ENCODE data around the gene SDCBP2. TPM values are rescaled to one million over a fixed set of nuclear protein-coding genes. Genes with fewer than 3 reads are reported as not detected.

Gene SDCBP2, protein sequence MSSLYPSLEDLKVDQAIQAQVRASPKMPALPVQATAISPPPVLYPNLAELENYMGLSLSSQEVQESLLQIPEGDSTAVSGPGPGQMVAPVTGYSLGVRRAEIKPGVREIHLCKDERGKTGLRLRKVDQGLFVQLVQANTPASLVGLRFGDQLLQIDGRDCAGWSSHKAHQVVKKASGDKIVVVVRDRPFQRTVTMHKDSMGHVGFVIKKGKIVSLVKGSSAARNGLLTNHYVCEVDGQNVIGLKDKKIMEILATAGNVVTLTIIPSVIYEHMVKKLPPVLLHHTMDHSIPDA
- total RNA-seq = 3.0 and 7.0 TPM in 2 replicates

DNA sequence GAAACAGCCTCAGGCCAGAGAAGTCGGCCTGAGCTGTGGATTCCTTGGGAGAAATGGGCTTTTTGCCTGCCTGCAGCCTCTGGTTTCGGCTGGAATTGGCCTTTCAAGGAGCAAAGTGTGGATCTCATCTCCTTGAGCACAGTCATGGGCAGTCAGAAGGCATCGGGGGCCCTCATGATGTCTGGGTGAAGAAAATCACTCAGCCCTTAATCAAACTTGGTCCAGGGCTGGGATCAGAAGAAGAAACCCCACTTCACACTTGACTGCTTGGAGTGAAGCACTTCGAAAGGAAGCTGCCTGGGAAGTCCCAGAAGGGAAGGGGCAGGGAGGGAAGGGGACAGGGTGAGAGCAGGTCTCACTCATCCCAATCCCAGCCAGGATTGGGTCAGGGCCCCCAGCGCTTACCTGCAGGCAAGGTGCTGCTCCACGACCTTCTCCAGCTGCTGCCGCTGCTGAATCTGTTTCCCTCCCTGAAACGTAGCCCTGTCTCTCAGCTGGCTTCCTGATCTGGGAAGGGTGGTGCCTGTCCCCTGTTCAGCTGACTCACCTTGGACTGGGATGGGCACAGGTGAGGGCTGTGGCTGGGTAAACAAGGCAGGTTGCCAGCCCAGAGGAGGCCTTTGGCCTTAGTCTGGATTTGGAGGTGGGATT lies at the start of gene SDCBP2:
Gene SDCBP2 (minus strand): TSS at position 460 of the 651 bp plus-strand sequence. CDS start 8,723 bp downstream, outside the sequence.
- DNase-seq (ENCODE audit: low read depth, low spot score) = no peak

GRCh38 chr20:1378735-1379125 lies 49.8 kb upstream of the SDCBP2 start:
- DNase-seq (ENCODE audit: low read depth, low spot score) = no peak

- DNase-seq (ENCODE audit: low read depth, low spot score) = no peak
Observed at GRCh38 chr20:1377984-1378734, 49.2 kb upstream of the SDCBP2 start.

- no peak for DNase-seq (ENCODE audit: low read depth, low spot score)
Observed at GRCh38 chr20:1377341-1377871, 48.5 kb upstream of the SDCBP2 start.

- DNase-seq (ENCODE audit: low read depth, low spot score) = no peak
Observed at GRCh38 chr20:1376408-1377270, 47.7 kb upstream of the SDCBP2 start.

GRCh38 chr20:1376007-1376406 lies 47.1 kb upstream of the SDCBP2 start:
- DNase-seq (ENCODE audit: low read depth, low spot score) = no peak

DNA sequence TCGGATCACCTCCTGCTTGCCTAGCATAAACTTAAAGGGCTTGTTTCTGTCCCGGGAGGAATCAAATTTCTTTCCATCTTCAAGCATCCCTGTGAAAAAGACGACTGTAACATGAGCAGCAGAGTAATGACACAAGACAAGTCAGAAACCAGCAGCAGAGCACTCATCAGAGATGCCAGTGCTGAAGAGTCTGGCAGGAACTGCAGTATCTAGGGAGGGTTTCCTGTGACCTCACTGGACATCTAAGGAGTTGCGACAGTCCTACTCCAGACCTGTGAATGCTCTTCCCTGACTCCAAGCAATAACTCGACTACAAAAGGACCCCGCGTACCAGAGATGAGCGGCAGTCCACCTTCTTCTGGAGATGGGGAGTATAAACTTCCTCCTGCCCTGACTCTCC lies 46.6 kb upstream of the SDCBP2 start:
- no peak for DNase-seq (ENCODE audit: low read depth, low spot score)

DNA sequence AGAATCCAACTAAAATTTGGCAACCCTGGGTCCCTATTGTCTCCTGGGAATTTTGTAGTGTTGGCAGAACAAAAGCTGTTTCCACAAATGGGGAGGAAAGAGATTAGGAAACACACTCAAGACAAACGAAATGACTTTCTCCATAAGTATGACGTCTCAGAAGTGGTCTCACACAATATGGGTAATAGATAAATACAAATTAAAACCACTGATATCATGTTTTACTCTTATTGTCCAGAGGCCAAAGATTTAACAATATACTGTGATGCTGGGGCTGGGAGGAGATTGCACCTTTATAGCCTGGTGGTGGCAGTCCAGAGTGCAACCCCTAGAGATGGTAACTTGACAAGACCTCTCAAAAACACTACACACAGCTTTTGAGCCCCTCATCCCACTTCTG lies 45.3 kb upstream of the SDCBP2 start:
- DNase-seq (ENCODE audit: low read depth, low spot score) = no peak

GRCh38 chr20:1373614-1374013 lies 44.7 kb upstream of the SDCBP2 start:
- no peak for DNase-seq (ENCODE audit: low read depth, low spot score)

GRCh38 chr20:1373036-1373435 lies 44.1 kb upstream of the SDCBP2 start:
- DNase-seq (ENCODE audit: low read depth, low spot score) = no peak

DNA sequence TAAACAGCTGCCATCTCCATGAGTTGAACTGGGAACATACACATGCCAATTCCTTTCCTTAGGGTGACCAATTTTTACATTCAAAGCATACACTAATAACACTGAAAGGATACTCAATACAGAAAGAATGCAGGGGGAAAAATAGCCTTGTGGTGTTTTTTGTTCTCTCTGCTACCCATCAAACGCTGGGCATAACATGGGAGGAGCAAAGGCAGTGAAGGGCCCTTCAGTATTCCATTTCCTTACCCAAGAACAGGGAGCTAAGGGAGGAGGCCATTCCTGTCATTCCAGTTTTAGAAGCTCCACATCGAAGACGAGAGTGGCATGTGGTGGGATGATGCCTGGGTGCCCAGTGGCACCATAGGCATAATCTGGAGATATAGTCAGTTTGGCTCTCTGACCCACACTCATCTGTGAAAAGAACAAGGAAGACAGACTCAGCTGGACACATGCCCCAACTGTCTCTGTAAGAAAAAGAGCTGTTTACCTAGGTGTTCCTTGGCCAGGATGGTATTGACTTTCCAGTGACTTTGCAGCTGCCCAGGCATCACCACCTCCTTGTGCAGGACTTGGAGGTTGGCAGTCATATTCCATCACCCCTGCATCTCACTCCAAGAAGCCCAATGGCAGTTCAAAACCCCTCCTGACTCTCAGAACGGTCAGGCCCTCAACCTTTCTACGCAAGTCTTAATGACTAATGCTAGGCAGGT lies 43.0 kb upstream of the SDCBP2 start:
- no peak for DNase-seq (ENCODE audit: low read depth, low spot score)

GRCh38 chr20:1371202-1371782 lies 42.4 kb upstream of the SDCBP2 start:
- DNase-seq (ENCODE audit: low read depth, low spot score) = no peak

GRCh38 chr20:1370548-1371110 lies 41.7 kb upstream of the SDCBP2 start:
- DNase-seq (ENCODE audit: low read depth, low spot score) = no peak

- DNase-seq (ENCODE audit: low read depth, low spot score) = no peak
Observed at GRCh38 chr20:1369970-1370369, 41.0 kb upstream of the SDCBP2 start.

DNA sequence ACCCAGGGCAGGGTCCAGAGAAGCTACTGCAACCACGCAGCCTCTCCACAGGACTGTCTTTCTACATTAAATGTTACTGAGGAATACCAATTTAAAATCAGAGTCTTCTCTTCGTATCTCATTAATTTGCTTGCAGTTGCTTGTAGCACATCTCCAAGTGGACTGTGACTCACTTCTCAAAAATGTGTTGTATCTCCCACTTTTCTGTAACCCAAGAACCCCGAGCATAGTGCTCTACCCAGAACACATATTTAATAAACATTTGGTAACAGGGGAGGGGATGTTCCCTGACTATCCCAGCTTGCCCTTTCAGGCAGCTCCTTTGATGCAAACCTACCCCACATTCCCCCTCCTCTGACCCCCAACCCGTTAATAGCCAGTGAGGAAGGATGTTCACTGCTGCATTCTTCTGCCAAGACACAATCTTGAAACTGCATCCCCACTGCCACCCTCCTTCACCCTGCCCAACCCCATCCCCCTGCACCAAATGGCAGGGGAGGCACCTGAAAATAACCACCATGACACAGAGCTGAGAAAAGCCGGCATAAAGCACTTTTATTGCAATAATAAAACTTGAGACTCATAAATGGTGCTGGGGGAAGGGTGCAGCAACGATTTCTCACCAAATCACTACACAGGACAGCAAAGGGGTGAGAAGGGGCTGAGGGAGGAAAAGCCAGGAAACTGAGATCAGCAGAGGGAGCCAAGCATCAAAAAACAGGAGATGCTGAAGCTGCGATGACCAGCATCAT lies 39.7 kb upstream of the SDCBP2 start:
- DNase-seq (ENCODE audit: low read depth, low spot score) = no peak

GRCh38 chr20:1367479-1367878 lies 38.5 kb upstream of the SDCBP2 start:
- DNase-seq (ENCODE audit: low read depth, low spot score) = no peak

DNA sequence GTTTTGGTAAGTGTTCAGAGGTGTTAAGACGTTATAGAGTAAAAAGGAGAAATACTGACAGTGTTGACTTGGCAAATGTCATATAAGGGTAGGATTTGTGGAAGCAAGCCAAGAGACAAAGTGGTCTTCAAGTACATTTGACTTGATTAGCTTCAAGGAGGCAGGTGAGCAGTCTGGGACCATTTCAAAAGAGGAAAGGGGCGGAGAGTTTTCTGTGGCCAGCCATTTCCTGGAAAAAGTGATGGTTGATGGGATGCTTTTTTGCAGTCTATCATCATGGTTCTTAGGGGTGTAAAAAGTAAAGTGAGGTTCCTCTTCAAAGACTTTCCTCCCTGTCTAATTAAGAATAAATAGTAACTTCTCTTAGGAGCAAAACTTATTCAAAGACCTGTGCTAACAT lies 35.2 kb upstream of the SDCBP2 start:
- no peak for DNase-seq (ENCODE audit: low read depth, low spot score)

- no peak for DNase-seq (ENCODE audit: low read depth, low spot score)
Observed at GRCh38 chr20:1363522-1363921, 34.6 kb upstream of the SDCBP2 start.

DNA sequence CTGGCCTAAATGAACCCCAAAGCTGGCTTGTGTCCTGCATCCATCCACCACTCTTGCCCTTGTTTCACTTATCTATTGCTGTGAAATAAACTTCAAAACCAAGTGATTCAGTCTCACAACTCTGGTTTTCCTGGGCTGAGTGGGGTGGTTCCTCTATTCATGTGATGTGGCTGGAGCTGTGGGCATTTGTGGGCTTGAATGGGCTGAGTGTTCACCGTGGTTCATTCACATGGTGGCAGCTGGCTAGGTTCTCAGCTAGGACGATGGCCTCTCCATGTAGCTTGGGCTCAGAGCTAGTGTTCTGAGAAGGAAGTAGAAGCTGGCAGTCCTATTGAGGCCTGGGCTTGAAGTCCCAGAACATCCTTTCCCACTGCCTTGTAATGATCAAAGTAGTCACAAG lies 33.5 kb upstream of the SDCBP2 start:
- no peak for DNase-seq (ENCODE audit: low read depth, low spot score)

Measured in pulmonary artery endothelial cell (primary cell).